Kidney (tissue), 14 donors: Measurements from ENCODE around the gene C1QTNF8. TPM values are rescaled to one million over a fixed set of nuclear protein-coding genes. Genes with fewer than 3 reads are reported as not detected.

ENCODE experiments used
- DNase-seq, 5 donors: peaks; one replicate each; pipeline ENCODE4 v3.0.0-alpha.2; 2013 to 2020
- FAIRE-seq: peaks from 2 replicates; lab custom pipeline; 2012; peaks lifted over from hg19 to GRCh38; lab: Jason Lieb, UNC
- H3K27ac ChIP-seq, 2 donors: one replicate each; pipeline ENCODE4 v1.7.0; 2013; ENCODE audit warnings: low read depth in 2 of 2, low read length in 2 of 2, inconsistent platforms in 1 of 2
- H3K27me3 ChIP-seq: one replicate; pipeline ENCODE4 v1.7.1; 2013; ENCODE audit warnings: low read length, inconsistent platforms; ENCODE audit not compliant: control insufficient read depth, insufficient read depth
- H3K36me3 ChIP-seq, 3 donors: one replicate each; pipeline versions ENCODE4 v1.7.0 to v1.7.1; 2013; ENCODE audit warnings: low read length in 3 of 3, control low read depth in 1 of 3, inconsistent platforms in 1 of 3; ENCODE audit not compliant: insufficient read depth in 3 of 3, control insufficient read depth in 2 of 3
- H3K4me1 ChIP-seq, 3 donors: one replicate each; pipeline versions ENCODE4 v1.7.0 to v1.7.1; 2013; ENCODE audit warnings: low read length in 3 of 3, inconsistent platforms in 1 of 3, low read depth in 1 of 3; ENCODE audit not compliant: control insufficient read depth in 2 of 3, insufficient read depth in 2 of 3
- H3K4me3 ChIP-seq, 3 donors: one replicate each; pipeline versions ENCODE4 v1.7.0 to v1.8.1; 2013; ENCODE audit warnings: low read length in 3 of 3, control low read depth in 1 of 3, inconsistent platforms in 1 of 3
- H3K9ac ChIP-seq, 3 donors: one replicate each; pipeline versions ENCODE4 v1.7.0 to v1.7.1; 2013; ENCODE audit warnings: low read length in 3 of 3, control low read depth in 1 of 3, inconsistent platforms in 1 of 3
- H3K9me3 ChIP-seq, 3 donors: one replicate each; pipeline versions ENCODE4 v1.7.0 to v1.7.1; 2013; ENCODE audit warnings: low read length in 3 of 3, control low read depth in 1 of 3, inconsistent platforms in 1 of 3; ENCODE audit not compliant: control insufficient read depth in 2 of 3, insufficient read depth in 1 of 3
- CTCF ChIP-seq: IDR thresholded peaks from 3 replicates; pipeline ENCODE4 v1.5.1; 2012; ENCODE audit warnings: mild to moderate bottlenecking, moderate library complexity, borderline replicate concordance; ENCODE audit not compliant: insufficient read depth; ENCODE audit errors: extremely low read depth
- intact Hi-C: fragments of 100-400 bp; cut with DNase I; formaldehyde crosslinking; loops from one replicate; pipeline ENCODE4 v1.11.1; 2022
- polyA plus RNA-seq: library from polyadenylated mRNA; stranded (reverse); fragments of 350-450 nt; fragmentation: Illumina TruSeq; extraction: RNeasy Lipid Tissue Mini Kit (QIAGEN cat#74804); gene quantifications from one replicate; pipeline ENCODE4 v1.2.3, GENCODE V29; 2014; ENCODE audit warnings: low read depth, low replicate concordance; ENCODE audit not compliant: insufficient read depth
- total RNA-seq: library from RNA; stranded (reverse); fragmentation: NEBNext Ultra II Directional; extraction: Animal tissue kit (Norgen Biotek cat#: 25700); gene quantifications from one replicate; pipeline ENCODE4 v1.2.1, GENCODE V29; 2021
- donor health status: control.
- donor health status: control.
- donor health status: control.
- donor health status: control.
- donor health status: control.
- donor health status: DM: yes; HTN: yes; CAD: no.
- donor health status: Normal renal cell carcinoma (clear cell type).

C1QTNF8 gene
- total and polyA plus RNA-seq, 2 donors from 2014 or later: not detected

GRCh38 chr16:1095450-1096168, 435 bp downstream of the C1QTNF8 start:
- DNase-seq: no peak

GRCh38 chr16:1094601-1095449, 1.2 kb downstream of the C1QTNF8 start:
- H3K4me3 ChIP-seq: no peak overlapping the region
- no peaks in the 10 kb centered on the region for H3K9me3 ChIP-seq
- H3K4me1 ChIP-seq: peaks cover 0 to 2% (median 0%) of the 10 kb centered on the region in 3 donors
- no peaks in the 10 kb centered on the region for H3K36me3 ChIP-seq
- H3K27me3 ChIP-seq: no peaks in the 10 kb centered on the region
- no peak for FAIRE-seq
- intact Hi-C loops: no loop called here
- H3K9ac ChIP-seq: no peak overlapping the region
- TF ChIP-seq CTCF: no peak
- no peak for DNase-seq
- no peak overlapping the region for H3K27ac ChIP-seq

More at GRCh38 chr16:1095450-1096168, 435 bp downstream of the C1QTNF8 start:
- Histone ChIP-seq H3K27me3 (no peaks in the 10 kb centered on the region), H3K27ac (no peak overlapping the region), H3K9ac (no peak overlapping the region), H3K4me3 (no peak overlapping the region), H3K4me1 (no peaks in the 10 kb centered on the region), H3K9me3 (no peaks in the 10 kb centered on the region), H3K36me3 (no peaks in the 10 kb centered on the region)
- TF ChIP-seq CTCF: no peak
- intact Hi-C loops: no loop called here
- no peak for FAIRE-seq

DNA sequence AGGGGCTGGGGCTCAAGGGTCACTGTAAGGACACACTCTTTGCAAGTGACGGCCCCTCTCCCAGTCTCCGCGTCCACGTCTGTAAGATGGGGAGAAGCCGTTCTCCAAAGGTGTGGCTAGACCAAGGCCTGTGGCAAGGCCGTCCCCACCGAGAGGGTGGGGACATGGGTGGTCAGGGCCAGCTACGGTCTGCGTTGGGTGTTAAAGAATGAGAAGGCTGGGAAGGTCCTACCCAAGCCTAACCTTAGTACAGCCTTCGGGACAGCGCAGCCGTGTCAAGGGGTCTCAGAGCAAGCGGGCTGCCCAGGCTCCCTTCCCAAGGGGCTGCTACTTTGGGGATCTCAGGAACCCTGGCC, 1.9 kb downstream of the C1QTNF8 start:
- Histone ChIP-seq H3K27me3 (no peaks in the 10 kb centered on the region), H3K4me3 (no peak overlapping the region), H3K36me3 (no peaks in the 10 kb centered on the region), H3K4me1 (peaks cover 0 to 7% (median 0%) of the 10 kb centered on the region in 3 donors), H3K27ac (no peak overlapping the region), H3K9me3 (no peaks in the 10 kb centered on the region), H3K9ac (no peak overlapping the region)
- FAIRE-seq (no peak), DNase-seq (no peak)
- intact Hi-C loops: no loop called here
- no peak for TF ChIP-seq CTCF
